ENCODE results near the gene ZNF70.

DNA sequence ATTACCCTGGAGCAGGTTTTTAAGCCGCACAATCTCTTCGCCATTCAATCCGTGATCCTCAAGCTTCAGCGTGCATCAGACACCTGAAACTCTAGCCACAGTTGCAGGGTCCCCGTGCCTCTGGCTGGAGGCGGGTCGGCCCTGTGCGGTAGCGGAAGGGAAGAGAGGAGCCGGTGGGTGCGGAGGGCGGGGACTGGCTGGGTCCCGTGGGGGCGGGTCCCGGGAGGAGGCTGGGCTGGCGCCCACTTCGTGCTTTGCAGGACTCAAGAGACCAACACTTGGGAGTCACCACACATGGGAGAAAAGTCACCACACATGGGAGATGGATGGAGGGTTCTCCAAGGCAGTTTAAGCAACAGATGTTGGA, 12.7 kb upstream of the ZNF70 start:
- TF ChIP-seq, protein P1, sequence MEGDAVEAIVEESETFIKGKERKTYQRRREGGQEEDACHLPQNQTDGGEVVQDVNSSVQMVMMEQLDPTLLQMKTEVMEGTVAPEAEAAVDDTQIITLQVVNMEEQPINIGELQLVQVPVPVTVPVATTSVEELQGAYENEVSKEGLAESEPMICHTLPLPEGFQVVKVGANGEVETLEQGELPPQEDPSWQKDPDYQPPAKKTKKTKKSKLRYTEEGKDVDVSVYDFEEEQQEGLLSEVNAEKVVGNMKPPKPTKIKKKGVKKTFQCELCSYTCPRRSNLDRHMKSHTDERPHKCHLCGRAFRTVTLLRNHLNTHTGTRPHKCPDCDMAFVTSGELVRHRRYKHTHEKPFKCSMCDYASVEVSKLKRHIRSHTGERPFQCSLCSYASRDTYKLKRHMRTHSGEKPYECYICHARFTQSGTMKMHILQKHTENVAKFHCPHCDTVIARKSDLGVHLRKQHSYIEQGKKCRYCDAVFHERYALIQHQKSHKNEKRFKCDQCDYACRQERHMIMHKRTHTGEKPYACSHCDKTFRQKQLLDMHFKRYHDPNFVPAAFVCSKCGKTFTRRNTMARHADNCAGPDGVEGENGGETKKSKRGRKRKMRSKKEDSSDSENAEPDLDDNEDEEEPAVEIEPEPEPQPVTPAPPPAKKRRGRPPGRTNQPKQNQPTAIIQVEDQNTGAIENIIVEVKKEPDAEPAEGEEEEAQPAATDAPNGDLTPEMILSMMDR (conservative IDR thresholded peaks at IDR 0.05) = no peak
- TF ChIP-seq EZH2 (IDR thresholded peaks at IDR 0.05; ENCODE audit: low read depth) = no peak

Data from PC-9 (cell line).